PC-3 (cell line): Measurements from ENCODE around the gene SDK1. TPM values are rescaled to one million over a fixed set of nuclear protein-coding genes. Genes with fewer than 3 reads are reported as not detected.

Source experiments
- ATAC-seq: fragments of 200-7000 bp; cut with Tn5 transposase; 2 replicates; pipeline ENCODE4 v1.9.1; 2020; ENCODE audit warnings: mild to moderate bottlenecking, moderate library complexity
- BruUV-seq: library from RNA; stranded (reverse); fragments of 400-500 nt; replicated peaks from 2 replicates; lab custom pipeline; 2021; lab: Mats Ljungman, UMichigan
- CTCF ChIA-PET: fragments of 300-600 bp; sonication (Branson Sonifier 250); formaldehyde crosslinking; loops from one replicate; lab custom pipeline; 2022; ENCODE audit warnings: antibody characterized with exemption; lab: Charles Lee
- POLR2A ChIA-PET: fragments of 300-600 bp; sonication (Branson Sonifier 250); formaldehyde crosslinking; loops from one replicate; lab custom pipeline; 2022; ENCODE audit warnings: antibody characterized with exemption; ENCODE audit not compliant: unreplicated experiment; lab: Charles Lee
- DNase-seq: peaks from one replicate; pipeline ENCODE4 v3.0.0-alpha.2; 2015
- H2AFZ ChIP-seq: fragments of 300-600 bp; sonication (generic); 2 replicates; pipeline ENCODE4 v1.6.0; 2016; ENCODE audit warnings: antibody characterized with exemption, low read length
- H3F3A ChIP-seq: fragments of 300-600 bp; sonication (generic); one replicate; pipeline ENCODE4 v1.6.0; 2017; ENCODE audit warnings: antibody characterized with exemption, low read length, control low read depth, mild to moderate bottlenecking; ENCODE audit not compliant: unreplicated experiment
- H3K27ac ChIP-seq: fragments of 300-600 bp; sonication (generic); 2 replicates; pipeline ENCODE4 v1.5.1; 2016; ENCODE audit warnings: mild to moderate bottlenecking, low read length
- H3K27me3 ChIP-seq: fragments of 300-600 bp; sonication (generic); 2 replicates; pipeline ENCODE4 v1.6.1; 2016; ENCODE audit warnings: low read length, mixed read lengths
- H3K36me3 ChIP-seq: fragments of 300-600 bp; sonication (generic); 2 replicates; pipeline ENCODE4 v1.6.1; 2016; ENCODE audit warnings: low read depth, mixed run types, low read length, mixed read lengths
- H3K4me1 ChIP-seq: fragments of 300-600 bp; sonication (generic); 2 replicates; pipeline ENCODE4 v1.5.1; 2016; ENCODE audit warnings: low read length; ENCODE audit not compliant: insufficient read depth
- H3K4me2 ChIP-seq: fragments of 300-600 bp; sonication (generic); 2 replicates; pipeline ENCODE4 v1.6.0; 2016; ENCODE audit warnings: low read length
- H3K4me3 ChIP-seq: fragments of 300-600 bp; sonication (generic); 2 replicates; pipeline ENCODE4 v1.5.1; 2016; ENCODE audit warnings: mild to moderate bottlenecking, low read length, mixed read lengths
- H3K79me2 ChIP-seq: fragments of 300-600 bp; sonication (generic); 2 replicates; pipeline ENCODE4 v1.6.1; 2017; ENCODE audit warnings: low read length, mixed read lengths
- H3K9ac ChIP-seq: fragments of 300-600 bp; sonication (generic); 2 replicates; pipeline ENCODE4 v1.6.0; 2016; ENCODE audit warnings: mild to moderate bottlenecking, low read length
- H3K9me2 ChIP-seq: fragments of 300-600 bp; sonication (generic); replicated peaks from 2 replicates; pipeline ENCODE4 v1.6.1; 2016; ENCODE audit warnings: mixed run types, low read length, mixed read lengths
- H3K9me3 ChIP-seq: fragments of 300-600 bp; sonication (generic); 2 replicates; pipeline ENCODE4 v1.6.1; 2016; ENCODE audit warnings: low read length, mixed read lengths
- H4K20me1 ChIP-seq: fragments of 300-600 bp; sonication (generic); 2 replicates; pipeline ENCODE4 v1.6.1; 2016; ENCODE audit warnings: low read length, mixed read lengths
- CTCF ChIP-seq: fragments of 300-600 bp; sonication (generic); conservative IDR thresholded peaks from 2 replicates; pipeline ENCODE4 v1.5.1; 2017; ENCODE audit warnings: antibody characterized with exemption, low read depth, mild to moderate bottlenecking, low read length
- EZH2 ChIP-seq: fragments of 300-600 bp; sonication (generic); IDR thresholded peaks from one replicate; pipeline ENCODE4 v1.6.1; 2017; ENCODE audit warnings: antibody characterized with exemption, mild to moderate bottlenecking, low read length; ENCODE audit not compliant: unreplicated experiment
- EZH2phosphoT487 ChIP-seq: fragments of 300-600 bp; sonication (generic); IDR thresholded peaks from 2 replicates; pipeline ENCODE4 v1.6.1; 2018; ENCODE audit warnings: mild to moderate bottlenecking, antibody characterized with exemption, low read length, borderline replicate concordance
- intact Hi-C: fragments of 100-400 bp; cut with micrococcal nuclease; formaldehyde crosslinking; loops from 2 replicates; pipeline ENCODE4 v1.9.0; 2023
- total RNA-seq: library from RNA; depleted of rRNA; stranded (reverse); fragments of >200 nt; gene quantifications from 2 replicates; pipeline ENCODE4 v1.2.3, GENCODE V29; 2014

Gene SDK1
- total RNA-seq, 1 experiment from 2014 or later = 2.8 TPM

GRCh38 chr7:3463696-3464095 lies 162.6 kb downstream of the SDK1 start:
- intact Hi-C loops = no loop called here
- Histone ChIP-seq H3K27me3 (no peaks in the 10 kb centered on the region), H3K9ac (no peak overlapping the region), H3K27ac (no peak overlapping the region), H3K4me3 (no peak overlapping the region), H3K4me1 (no peaks in the 10 kb centered on the region), H3K79me2 (no peaks in the 10 kb centered on the region), H3K9me3 (no peaks in the 10 kb centered on the region), H2AFZ (no peak overlapping the region), H3K9me2 (no peaks in the 10 kb centered on the region), H3F3A (no peaks in the 10 kb centered on the region), H3K4me2 (no peak overlapping the region), H4K20me1 (no peaks in the 10 kb centered on the region), H3K36me3 (no peaks in the 10 kb centered on the region)
- TF ChIP-seq EZH2 = no peak
- TF ChIP-seq CTCF = no peak
- no peak for TF ChIP-seq EZH2phosphoT487
- no TSS peak for BruUV-seq
- DNase-seq (no peak), ATAC-seq (no peak)
- ChIA-PET POLR2A (no interaction called here), CTCF (no interaction called here)

GRCh38 chr7:3464900-3465622 lies 164.0 kb downstream of the SDK1 start:
- Histone ChIP-seq H3K27ac (no peak overlapping the region), H3F3A (no peaks in the 10 kb centered on the region), H3K79me2 (no peaks in the 10 kb centered on the region), H3K27me3 (no peaks in the 10 kb centered on the region), H3K9me3 (no peaks in the 10 kb centered on the region), H2AFZ (no peak overlapping the region), H3K36me3 (no peaks in the 10 kb centered on the region), H3K4me2 (no peak overlapping the region), H3K9me2 (no peaks in the 10 kb centered on the region), H3K4me1 (no peaks in the 10 kb centered on the region), H4K20me1 (no peaks in the 10 kb centered on the region), H3K9ac (no peak overlapping the region), H3K4me3 (no peak overlapping the region)
- POLR2A ChIA-PET = interaction anchor here (0.6 kb wide), 1 partner anchor 140 kb away, joined by 6 read pairs; no protein-coding TSS in a partner anchor
- CTCF ChIA-PET = no interaction called here
- intact Hi-C loops = no loop called here
- no peak for TF ChIP-seq EZH2
- TF ChIP-seq EZH2phosphoT487 = no peak
- no peak for TF ChIP-seq CTCF
- DNase-seq = no peak
- BruUV-seq = no TSS peak
- ATAC-seq = no peak

GRCh38 chr7:3466261-3466660 lies 165.2 kb downstream of the SDK1 start:
- Histone ChIP-seq H2AFZ (no peak overlapping the region), H3F3A (no peaks in the 10 kb centered on the region), H3K36me3 (no peaks in the 10 kb centered on the region), H3K27me3 (no peaks in the 10 kb centered on the region), H3K9me2 (no peaks in the 10 kb centered on the region), H3K27ac (no peak overlapping the region), H3K79me2 (no peaks in the 10 kb centered on the region), H3K4me1 (no peaks in the 10 kb centered on the region), H3K4me3 (no peak overlapping the region), H3K9me3 (no peaks in the 10 kb centered on the region), H3K4me2 (no peak overlapping the region), H3K9ac (no peak overlapping the region), H4K20me1 (no peaks in the 10 kb centered on the region)
- TF ChIP-seq EZH2 (no peak), CTCF (no peak), EZH2phosphoT487 (no peak)
- no peak for ATAC-seq
- DNase-seq = no peak
- ChIA-PET CTCF (no interaction called here), POLR2A (no interaction called here)
- intact Hi-C loops = no loop called here
- BruUV-seq = no TSS peak
